ENCODE measurements around the gene OR8I2. TPM values are rescaled to one million over a fixed set of nuclear protein-coding genes. Genes with fewer than 3 reads are reported as not detected.

OR8I2 gene
- total and polyA plus RNA-seq, 7 donors: not detected

Small RNA genes lying within 50 kb of the gene (small RNA-seq; reads per million reads assigned to genes)
- 0 reads per million in 3 donors for gene OR8I4P

Other genes starting within 250 kb of the OR8I2 start
- not detected for gene TRIM51, start 210.0 kb upstream of the OR8I2 start, total RNA-seq
- gene TRIM51, start 210.0 kb upstream of the OR8I2 start, polyA plus RNA-seq: not detected
- gene OR5W2, start 178.7 kb upstream of the OR8I2 start, total RNA-seq: not detected
- gene OR5W2, start 178.7 kb upstream of the OR8I2 start, polyA plus RNA-seq: not detected
- not detected for gene OR5I1, start 156.9 kb upstream of the OR8I2 start, total RNA-seq
- not detected for gene OR5I1, start 156.9 kb upstream of the OR8I2 start, polyA plus RNA-seq
- gene OR10AG1, start 123.4 kb upstream of the OR8I2 start, total RNA-seq: not detected
- gene OR10AG1, start 123.4 kb upstream of the OR8I2 start, polyA plus RNA-seq: not detected
- gene OR5F1, start 98.7 kb upstream of the OR8I2 start, total RNA-seq: not detected
- gene OR5F1, start 98.7 kb upstream of the OR8I2 start, polyA plus RNA-seq: not detected
- not detected for gene OR5AS1, start 65.7 kb upstream of the OR8I2 start, total RNA-seq
- gene OR5AS1, start 65.7 kb upstream of the OR8I2 start, polyA plus RNA-seq: not detected
- not detected for gene OR8H2, start 10.4 kb downstream of the OR8I2 start, total RNA-seq
- gene OR8H2, start 10.4 kb downstream of the OR8I2 start, polyA plus RNA-seq: not detected
- not detected for gene OR8H3, start 29.1 kb downstream of the OR8I2 start, total RNA-seq
- gene OR8H3, start 29.1 kb downstream of the OR8I2 start, polyA plus RNA-seq: not detected
- gene OR8J3, start 46.9 kb downstream of the OR8I2 start, total RNA-seq: not detected
- gene OR8J3, start 46.9 kb downstream of the OR8I2 start, polyA plus RNA-seq: not detected
- not detected for gene OR8K5, start 67.0 kb downstream of the OR8I2 start, total RNA-seq
- not detected for gene OR8K5, start 67.0 kb downstream of the OR8I2 start, polyA plus RNA-seq
- not detected for gene OR5J2, start 83.3 kb downstream of the OR8I2 start, total RNA-seq
- gene OR5J2, start 83.3 kb downstream of the OR8I2 start, polyA plus RNA-seq: not detected
- not detected for gene OR5T2, start 140.9 kb downstream of the OR8I2 start, total RNA-seq
- not detected for gene OR5T2, start 140.9 kb downstream of the OR8I2 start, polyA plus RNA-seq
- gene OR5T3, start 158.9 kb downstream of the OR8I2 start, total RNA-seq: not detected
- gene OR5T3, start 158.9 kb downstream of the OR8I2 start, polyA plus RNA-seq: not detected
- gene OR5T1, start 180.8 kb downstream of the OR8I2 start, total RNA-seq: not detected
- not detected for gene OR5T1, start 180.8 kb downstream of the OR8I2 start, polyA plus RNA-seq
- gene OR8H1, start 198.9 kb downstream of the OR8I2 start, total RNA-seq: not detected
- gene OR8H1, start 198.9 kb downstream of the OR8I2 start, polyA plus RNA-seq: not detected
- gene OR8K3, start 221.8 kb downstream of the OR8I2 start, total RNA-seq: not detected
- not detected for gene OR8K3, start 221.8 kb downstream of the OR8I2 start, polyA plus RNA-seq